ENCODE results near the gene PRKCZ. TPM values are rescaled to one million over a fixed set of nuclear protein-coding genes. Genes with fewer than 3 reads are reported as not detected.
"Not testable (repeated sequence)": the region's sequence is repeated elsewhere in the genome, so short reads cannot be mapped to it uniquely, and the experiment has no call there.

Gene PRKCZ
- total and polyA plus RNA-seq, 4 donors: 4.8 to 9.9 (median 8.4) TPM

- not testable (repeated sequence) for H3K36me3 ChIP-seq (ENCODE audit: control insufficient read depth in 4 of 4, insufficient read depth in 3 of 4, low read depth in 1 of 4, low read length in 3 of 4); DNase-seq (ENCODE audit: low spot score)
Measured at GRCh38 chr1:2094269-2095158, 44.3 kb downstream of the PRKCZ start.

GRCh38 chr1:2095394-2095793, 45.2 kb downstream of the PRKCZ start:
- Histone ChIP-seq H3K4me1 (ENCODE audit: control insufficient read depth in 4 of 4, insufficient read depth in 4 of 4, low read length in 3 of 4) (no peaks in the 10 kb centered on the region), H3K36me3 (ENCODE audit: control insufficient read depth in 4 of 4, insufficient read depth in 3 of 4, low read depth in 1 of 4, low read length in 3 of 4) (peaks cover 0 to 3% (median 1%) of the 10 kb centered on the region in 4 donors), H3K27ac (ENCODE audit: low read depth in 1 of 2, low read length in 2 of 2) (no peak overlapping the region), H3K4me3 (ENCODE audit: low read depth in 1 of 3, low read length in 3 of 3) (no peak overlapping the region), H3K9me3 (ENCODE audit: control insufficient read depth in 4 of 4, low read length in 3 of 4) (peaks cover 0 to 3% (median 0%) of the 10 kb centered on the region in 4 donors), H3K27me3 (ENCODE audit: control insufficient read depth in 4 of 4, insufficient read depth in 4 of 4, low read length in 3 of 4) (no peaks in the 10 kb centered on the region), H3K9ac (ENCODE audit: low read depth in 1 of 2, low read length in 2 of 2) (no peak overlapping the region)
- DNase-seq (ENCODE audit: low spot score): no peak
- TF ChIP-seq RXRA (IDR thresholded peaks at IDR 0.05) (no peak), FOXA1 (IDR thresholded peaks at IDR 0.05) (no peak), SP1 (IDR thresholded peaks at IDR 0.05) (no peak), MAX (IDR thresholded peaks at IDR 0.05) (no peak), NR2F2 (IDR thresholded peaks at IDR 0.05) (no peak), HNF4A (conservative IDR thresholded peaks at IDR 0.05) (no peak), HNF4G (IDR thresholded peaks at IDR 0.05) (no peak), ZBTB33 (IDR thresholded peaks at IDR 0.05) (no peak), EGR1 (IDR thresholded peaks at IDR 0.05; ENCODE audit: low read depth in 2 of 2) (no peak), FOXA2 (IDR thresholded peaks at IDR 0.05) (no peak), REST (IDR thresholded peaks at IDR 0.05) (no peak), JUND (IDR thresholded peaks at IDR 0.05) (no peak), YY1 (IDR thresholded peaks at IDR 0.05) (no peak), GABPA (IDR thresholded peaks at IDR 0.05 in 1 of 2, conservative IDR thresholded peaks at IDR 0.05 in 1 of 2) (no peak), TAF1 (conservative IDR thresholded peaks at IDR 0.05) (no peak)
- WGBS: 93% methylated on average over 17 of the region's 17 CpGs

More at GRCh38 chr1:2094269-2095158, 44.3 kb downstream of the PRKCZ start:
- H3K9me3 ChIP-seq (ENCODE audit: control insufficient read depth in 4 of 4, low read length in 3 of 4); H3K4me3 ChIP-seq (ENCODE audit: low read depth in 1 of 3, low read length in 3 of 3); H3K4me1 ChIP-seq (ENCODE audit: control insufficient read depth in 4 of 4, insufficient read depth in 4 of 4, low read length in 3 of 4); H3K9ac ChIP-seq (ENCODE audit: low read depth in 1 of 2, low read length in 2 of 2); H3K27me3 ChIP-seq (ENCODE audit: control insufficient read depth in 4 of 4, insufficient read depth in 4 of 4, low read length in 3 of 4); H3K27ac ChIP-seq (ENCODE audit: low read depth in 1 of 2, low read length in 2 of 2): not testable (repeated sequence)
- 96% methylated on average over 60 of the region's 60 CpGs for WGBS
